HG03103 (cell line): Measurements from ENCODE around the gene KRT84.
"Not testable (repeated sequence)": the region's sequence is repeated elsewhere in the genome, so short reads cannot be mapped to it uniquely, and the experiment has no call there.

Experiments used
- ATAC-seq: cut with Tn5 transposase; IDR thresholded peaks from one replicate; pipeline ENCODE4 v1.9.1; 2021; ENCODE audit warnings: low read depth; ENCODE audit not compliant: unreplicated experiment

KRT84 gene

DNA sequence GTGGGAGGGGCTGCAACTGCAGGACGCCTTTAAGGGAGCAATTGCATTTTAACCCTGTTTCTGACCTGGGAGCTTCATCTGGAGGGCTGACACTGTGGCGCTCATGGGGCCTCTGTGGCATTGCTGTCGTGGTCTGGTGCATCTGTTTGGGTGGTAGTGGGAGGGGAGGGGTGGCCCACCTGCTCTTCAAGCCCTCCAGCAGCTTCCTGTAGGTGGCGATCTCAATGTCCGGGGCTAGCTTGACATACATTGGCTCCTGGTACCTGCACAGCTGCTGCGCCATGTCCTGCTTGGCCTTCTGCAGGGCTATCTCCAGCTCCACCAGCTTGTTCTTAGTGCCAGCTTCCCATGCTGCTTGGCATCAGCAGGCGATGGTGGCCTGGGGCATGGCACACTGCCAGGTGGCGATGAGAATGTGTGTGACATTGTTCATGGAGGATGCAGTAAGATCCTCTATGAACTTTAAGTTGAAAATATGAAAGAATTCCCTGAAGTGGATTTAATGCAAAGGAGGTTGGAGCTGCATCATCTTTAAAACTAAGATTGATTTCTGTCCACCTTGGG is 28.4 kb upstream of the KRT84 start:
- no peak for ATAC-seq

DNA sequence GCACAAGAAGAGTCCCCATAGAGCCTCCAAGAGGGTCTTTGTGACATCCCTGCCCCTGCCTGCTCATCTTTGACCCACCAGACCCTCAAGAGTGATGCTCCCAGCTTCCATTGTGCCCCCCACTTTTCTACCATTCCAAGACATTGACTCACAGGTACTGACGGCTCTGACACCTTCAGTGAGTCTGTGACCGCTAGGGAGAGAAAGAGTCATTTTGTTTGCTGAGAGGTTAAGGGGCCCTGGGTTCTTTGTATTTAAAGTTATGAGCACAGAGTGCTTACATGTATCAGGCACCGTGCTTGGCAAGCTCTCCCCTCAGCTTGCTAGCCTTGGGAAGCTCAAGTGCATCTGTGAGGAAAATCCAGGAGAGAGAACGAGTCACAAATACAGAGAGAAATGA is 27.8 kb upstream of the KRT84 start:
- ATAC-seq = no peak

DNA sequence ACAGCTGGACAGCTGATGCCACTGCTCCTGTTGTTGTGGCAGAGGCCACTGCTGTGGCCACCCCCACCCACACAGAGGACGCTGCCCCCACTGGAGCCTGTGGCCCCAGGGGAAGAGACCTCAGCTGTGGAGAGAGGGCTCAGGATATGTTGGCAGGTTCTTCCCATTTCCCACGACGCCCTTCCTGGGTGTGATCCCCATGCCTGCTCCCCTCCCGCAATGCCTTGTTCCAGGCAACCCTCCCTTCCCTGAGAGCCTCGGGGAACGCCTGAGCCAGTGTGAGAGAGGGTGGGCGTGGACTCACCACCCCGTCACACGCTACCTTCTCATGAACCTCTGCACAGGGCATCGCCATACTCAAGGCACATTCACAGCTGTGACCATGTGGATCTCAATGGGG is 26.4 kb upstream of the KRT84 start:
- no peak for ATAC-seq

DNA sequence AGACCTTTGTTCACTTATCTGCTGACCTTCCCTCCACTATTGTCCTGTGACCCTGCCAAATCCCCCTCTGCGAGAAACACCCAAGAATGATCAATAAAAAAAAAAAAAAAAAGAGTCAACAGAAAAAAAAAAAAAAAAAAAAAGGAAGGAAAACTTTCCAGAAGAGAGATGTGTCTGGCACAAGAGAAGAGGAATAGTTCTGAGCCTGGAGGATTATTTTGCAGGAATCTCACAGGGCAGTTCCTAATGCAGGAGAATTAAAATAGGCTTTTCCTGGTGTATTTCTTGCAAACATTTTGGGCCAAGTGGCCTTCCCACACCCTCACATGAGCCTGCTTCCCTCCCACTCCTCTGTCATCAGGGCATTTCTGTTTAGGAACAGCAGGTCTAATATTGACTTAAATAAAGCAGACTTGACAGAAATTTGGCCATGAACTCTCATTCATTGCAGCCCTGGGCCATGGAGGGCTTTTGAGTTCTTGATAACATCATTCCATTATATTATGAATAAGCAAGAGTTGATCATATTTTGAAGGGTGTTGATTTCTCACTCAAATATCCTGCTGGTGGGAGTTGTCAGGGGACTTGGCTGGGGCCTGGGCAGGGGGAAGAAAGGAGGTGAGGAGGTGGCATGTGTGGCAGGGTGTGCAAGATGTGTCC is 25.3 kb upstream of the KRT84 start:
- ATAC-seq = not testable (repeated sequence)

DNA sequence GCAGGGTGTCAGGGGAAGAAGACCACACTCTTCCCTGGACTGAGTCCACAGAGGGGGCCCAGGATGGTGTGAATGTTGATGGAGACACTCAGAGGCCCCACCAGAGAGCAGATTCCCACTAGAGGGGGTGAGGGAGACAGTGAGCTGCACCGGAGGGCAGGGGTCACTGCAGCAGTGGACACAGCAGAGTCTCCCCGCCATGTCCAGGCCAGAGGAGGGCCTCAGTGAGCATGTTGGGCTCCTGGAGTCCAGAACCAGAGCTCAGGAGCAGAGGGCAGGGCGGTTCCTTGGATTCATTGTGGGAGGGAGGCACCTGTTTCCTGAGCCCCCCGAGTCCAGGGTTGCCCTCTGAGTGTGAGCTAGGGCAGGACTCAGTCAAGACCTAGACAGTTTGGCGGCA is 22.5 kb upstream of the KRT84 start:
- no peak for ATAC-seq

DNA sequence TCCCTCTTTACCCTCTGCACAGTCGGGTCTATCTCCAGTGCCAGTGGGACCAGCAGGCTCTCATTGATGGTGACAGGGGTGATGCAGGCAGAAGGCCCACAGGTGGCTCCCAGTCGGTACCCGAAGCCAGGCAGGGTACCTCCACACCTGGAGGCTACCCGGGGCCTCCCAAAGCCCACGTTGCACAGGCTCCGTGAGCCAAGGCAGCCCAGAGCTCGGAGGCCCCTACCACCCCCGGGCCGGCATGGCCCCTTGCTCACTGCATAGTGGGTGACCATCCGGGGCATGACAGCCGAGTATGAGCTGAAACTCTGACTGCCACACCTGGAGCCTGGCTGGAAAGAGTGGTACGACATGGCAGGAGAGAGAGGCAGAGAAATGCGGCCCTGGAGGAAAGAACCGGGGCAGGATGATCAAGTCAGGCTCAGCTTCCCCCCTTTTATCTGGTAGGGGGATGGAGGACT is 20.5 kb upstream of the KRT84 start, which contains the start of gene KRT82:
Gene KRT82, minus strand, starts transcription at position 414 of the 464 bp plus-strand sequence. Its CDS starts 58 bp downstream, at position 356.
- ATAC-seq = no peak

DNA sequence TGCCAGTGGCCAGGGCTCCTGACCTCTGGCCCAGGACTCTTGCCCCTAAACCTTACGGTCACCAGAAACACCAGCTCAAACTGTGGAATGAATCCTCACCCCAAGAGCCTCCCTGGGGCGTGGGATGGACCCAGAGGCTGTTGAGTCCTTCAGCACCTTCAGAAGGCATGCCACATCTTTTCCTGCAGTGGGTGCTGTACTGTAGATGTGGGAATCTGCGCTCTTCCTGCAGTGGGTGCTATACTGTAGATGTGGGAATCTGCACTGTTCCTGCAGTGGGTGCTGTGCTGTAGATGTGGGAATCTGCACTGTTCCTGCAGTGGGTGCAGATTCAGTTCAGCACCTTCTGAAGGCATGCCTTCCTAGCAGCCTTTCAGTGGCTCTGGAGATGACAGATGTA is 19.5 kb upstream of the KRT84 start:
- no peak for ATAC-seq

DNA sequence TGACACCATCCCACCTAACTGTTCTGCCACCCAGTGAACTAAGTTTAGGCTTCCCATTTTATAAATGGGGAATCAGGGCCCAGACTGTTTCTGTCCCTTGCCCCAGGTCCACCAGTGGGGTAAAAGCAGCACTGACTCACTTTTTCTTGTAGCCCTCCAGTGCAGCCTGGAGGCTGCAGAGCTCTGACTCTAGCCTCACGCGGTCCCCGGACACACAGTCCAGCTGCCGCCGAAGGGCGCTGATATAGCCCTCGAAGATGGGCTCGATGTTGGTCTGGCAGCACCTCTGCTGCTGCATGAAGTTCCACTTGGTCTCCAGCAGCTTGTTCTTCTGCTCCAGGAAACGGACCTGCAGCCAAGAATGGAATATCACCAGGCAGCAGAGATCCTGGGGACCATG is 18.1 kb upstream of the KRT84 start:
- no peak for ATAC-seq

DNA sequence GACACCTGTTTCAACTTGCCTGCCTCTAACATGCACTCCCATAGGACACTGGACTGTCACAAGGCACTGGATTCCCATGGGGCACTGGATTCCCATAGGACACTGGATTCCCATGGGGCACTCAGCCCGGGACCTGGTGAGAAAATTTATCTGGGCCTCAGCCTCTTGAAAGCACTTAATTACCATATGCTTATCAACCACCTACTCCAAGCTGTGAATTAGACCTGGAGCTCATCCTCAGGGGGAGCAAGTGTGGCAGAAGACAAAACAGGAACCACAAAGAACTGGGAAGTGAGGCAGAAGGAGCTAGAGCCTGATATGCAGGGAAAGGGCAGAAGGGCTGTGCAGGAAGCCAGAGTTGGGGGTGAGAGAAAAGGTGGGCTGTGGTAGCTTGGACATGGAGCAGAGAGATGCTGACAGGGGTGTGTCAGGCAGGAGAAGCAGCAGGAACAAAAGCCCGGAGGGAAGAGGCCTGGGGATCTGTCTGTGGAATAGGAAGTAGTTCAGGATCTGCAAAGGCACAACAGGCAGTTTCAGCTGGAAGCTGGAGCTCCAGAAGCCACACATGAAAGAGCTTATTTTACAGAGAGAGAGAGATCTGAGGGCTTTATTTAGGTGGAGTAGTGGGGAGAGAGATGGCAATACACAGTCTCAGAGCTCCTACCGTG is 17.6 kb upstream of the KRT84 start:
- no peak for ATAC-seq

DNA sequence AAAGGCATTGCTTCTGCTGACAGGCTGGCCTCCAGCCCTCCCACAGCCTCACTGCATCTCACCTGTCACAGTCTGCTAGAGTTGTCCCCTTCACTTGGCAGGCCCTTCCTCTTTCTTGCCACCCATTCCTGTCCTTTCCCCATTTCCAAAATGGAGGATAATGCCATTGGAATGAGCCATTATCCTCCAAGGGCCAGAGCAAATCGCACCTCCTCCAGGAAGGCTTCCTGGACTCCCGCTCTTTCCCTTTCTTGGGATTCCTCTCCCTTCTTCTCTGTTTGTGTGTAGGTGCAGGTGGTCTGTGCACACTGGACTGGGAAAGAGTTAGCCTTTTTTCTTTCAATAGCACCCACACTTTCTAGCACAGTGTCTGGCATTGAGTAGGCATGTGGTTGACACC is 16.9 kb upstream of the KRT84 start:
- ATAC-seq = no peak

DNA sequence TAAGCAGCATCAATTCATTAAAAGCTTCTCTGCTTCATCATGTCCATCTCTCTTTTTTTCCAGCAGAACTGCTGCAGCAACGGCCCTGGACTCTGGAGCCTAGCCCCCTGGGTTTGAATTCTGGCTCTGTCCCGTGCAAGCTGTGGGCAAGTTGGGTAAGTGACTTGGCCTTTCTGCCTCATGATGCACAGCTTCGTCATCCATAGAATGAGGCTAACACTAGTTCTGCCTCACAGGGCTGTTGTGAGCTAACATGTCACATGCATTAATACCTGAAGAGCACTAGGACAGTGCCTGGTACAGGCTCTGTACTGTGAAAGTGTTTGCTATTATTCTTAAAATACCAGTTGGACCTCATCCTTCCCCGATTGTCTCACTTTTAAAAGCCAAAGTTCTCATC is 16.5 kb upstream of the KRT84 start:
- no peak for ATAC-seq

DNA sequence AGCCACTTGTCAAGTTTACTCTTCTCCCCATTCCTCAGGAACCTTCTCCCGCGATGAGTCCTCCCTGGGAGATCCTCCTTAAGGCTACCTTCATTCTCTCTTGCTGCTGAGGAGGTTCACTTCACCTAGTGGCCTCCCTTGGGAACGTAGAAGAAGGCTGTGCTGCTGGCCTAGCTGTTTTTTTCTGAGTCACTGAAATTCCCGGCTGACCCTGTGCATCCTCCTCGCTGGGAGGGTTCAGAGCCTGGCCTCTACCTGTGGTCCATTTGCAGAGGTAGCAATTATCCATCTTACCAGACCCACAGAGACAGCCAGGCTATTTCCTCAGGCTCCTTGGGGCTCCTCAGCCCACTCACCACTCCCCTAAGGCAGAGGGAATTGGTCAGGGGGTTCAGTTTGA is 16.1 kb upstream of the KRT84 start:
- ATAC-seq = no peak

DNA sequence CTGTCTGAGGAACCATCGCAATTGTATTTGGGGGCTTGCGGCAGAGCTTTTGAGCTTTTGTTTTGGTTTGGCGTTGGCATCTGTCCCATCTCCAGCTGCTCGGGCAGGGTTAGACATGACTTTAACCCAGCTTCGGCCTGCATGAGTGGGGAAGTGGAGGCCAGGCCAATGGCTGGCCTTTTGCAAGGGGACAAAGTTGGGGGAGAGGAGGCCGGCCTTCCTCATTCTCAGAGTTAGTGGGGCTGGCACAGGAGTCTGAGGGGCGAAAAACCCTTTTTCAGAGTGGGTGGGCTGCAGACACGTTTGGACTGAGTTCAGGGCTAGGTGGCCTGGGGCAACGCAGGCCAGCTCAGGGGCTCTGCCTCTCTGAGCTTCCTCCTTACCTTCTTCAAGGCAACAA is 15.5 kb upstream of the KRT84 start:
- ATAC-seq = no peak

DNA sequence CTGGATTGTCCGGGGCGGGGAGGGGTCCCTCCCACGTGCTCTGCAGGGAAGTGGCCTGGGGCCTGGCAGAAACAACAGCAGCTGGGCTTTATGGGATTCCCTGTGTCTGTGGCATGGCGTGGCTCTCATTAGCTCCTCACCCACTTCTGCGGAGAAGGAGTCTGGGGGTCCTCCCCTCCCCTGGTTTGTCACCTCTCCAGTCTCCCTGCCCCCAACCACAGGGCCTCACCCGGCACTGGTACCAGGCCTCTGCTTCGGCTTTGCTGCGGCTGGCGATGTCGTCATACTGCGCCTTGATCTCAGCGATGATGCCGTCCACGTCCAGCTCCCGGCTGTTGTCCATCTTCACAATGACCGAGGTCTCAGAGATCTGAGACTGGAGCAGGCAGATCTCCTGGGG is 14.3 kb upstream of the KRT84 start:
- no peak for ATAC-seq

DNA sequence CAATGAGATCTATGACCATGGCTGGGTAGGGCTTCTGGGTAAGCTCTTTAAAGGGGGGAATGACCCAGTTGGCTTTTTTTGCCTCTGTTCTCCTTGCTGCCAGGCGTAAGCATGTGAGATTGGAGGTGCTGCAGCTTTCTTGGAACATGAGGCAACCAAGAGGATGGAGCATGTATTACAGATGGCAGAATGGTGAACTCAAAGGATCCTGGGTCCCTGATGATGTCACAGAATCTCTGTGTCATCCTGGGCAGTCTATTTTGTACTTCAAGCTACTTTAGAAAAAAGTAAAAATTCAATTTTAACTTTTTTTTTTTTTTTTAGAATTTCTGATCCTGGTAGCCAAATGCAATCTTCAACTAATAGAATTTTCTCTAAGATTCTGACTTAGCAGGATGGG is 12.7 kb upstream of the KRT84 start:
- no peak for ATAC-seq

DNA sequence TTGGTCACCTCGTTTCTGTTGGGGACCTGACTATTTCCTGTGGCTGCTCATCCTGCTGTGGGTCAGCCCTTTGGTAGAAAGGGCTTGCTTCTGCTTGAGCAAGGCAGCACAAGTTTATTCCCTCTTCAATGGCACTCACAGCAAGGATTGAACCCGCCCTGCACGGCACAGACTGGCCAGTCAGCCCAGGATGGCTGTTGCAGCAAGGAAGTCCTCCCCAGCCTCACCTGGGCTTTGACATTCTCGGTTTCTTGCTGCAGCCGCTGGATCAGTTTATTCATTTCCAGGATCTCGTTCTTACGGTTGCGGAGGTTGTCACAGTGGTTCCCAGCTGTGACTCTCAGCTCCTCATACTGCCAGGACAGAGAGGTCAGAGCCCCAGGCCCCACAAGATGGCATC is 11.2 kb upstream of the KRT84 start:
- no peak for ATAC-seq

DNA sequence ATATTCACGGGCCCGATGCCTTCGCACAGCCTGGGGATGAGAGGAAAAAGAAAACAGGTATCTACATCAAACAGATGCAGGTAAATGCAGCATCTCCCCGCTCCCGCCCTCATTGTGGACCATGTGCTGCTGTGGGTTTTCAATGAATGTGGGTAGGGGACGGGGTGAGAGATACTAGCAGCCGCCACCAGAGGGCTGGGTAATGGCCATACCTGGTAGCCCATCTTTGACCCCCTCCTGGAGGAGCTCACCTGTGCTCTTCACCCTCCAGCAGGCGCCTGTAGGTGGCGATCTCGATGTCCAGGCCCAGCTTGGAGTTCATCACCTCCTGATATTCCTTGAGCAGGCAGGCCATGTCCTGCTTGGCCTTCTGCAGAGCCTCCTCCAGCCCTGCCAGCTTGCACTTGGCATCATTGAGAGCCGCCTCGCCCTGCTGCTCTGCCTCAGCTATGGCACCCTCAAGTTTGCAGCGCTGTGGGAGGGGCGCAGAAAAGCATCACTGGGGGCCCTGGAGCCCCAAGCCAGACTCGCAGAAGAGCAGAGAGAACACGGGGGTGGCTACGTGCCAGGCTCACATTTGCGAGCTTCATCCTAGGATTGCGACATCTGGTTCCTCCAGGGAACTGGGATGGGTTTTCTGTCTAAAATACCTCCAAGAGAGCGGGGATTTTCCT is 10.4 kb upstream of the KRT84 start:
- no peak for ATAC-seq

DNA sequence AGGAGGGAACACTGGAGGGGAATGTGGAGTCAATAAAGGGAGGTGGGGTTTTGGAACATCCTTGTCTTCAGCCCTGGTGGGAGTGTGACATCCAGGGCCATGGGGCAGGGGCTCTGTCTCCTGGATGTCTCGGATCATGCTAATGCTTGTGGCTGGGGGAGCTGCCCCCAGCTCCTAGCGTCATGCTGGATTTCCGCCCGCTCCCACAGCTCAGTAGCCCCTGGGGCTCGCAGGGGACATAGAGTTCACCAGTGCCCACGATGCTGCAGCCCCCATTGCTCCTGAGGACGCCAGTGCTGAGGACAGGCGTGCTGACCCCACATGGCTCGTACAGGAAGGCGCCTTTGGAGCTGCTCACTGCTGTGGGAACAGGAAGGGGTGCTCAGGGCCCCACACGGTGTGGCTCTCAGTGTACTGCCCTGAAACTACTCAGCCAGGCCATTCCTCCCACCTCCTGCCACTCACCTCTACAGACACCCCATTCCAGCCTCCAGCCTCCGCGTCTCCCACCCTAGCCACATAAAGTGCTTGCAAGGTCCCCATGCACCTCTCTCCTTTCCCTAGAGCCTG is 9.5 kb upstream of the KRT84 start:
- ATAC-seq = no peak

DNA sequence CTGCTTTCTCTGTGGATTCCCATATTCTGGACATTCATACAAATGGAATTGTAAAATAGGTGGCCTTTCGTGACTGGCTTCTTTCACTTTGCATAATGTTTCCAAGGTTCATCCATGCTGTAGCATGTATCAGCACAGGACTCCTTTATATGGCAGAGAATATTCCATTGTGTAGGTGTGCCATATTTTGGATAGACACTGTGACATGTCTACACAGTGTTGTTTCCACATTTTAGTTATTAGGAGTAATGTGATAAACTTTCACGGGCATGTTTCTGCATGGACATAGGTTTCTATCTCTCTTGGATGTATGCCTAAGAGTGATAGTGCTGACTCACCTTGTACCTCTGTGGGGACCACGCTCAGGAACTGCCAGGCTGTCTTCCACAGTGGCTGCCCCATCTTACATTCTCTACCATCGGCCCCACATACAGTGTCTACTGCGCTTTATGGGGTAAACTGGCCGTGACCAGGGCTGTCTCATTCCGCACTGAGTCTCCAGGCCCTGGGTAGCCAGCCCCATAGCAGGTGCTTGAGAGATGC is 7.1 kb upstream of the KRT84 start:
- ATAC-seq = no peak

DNA sequence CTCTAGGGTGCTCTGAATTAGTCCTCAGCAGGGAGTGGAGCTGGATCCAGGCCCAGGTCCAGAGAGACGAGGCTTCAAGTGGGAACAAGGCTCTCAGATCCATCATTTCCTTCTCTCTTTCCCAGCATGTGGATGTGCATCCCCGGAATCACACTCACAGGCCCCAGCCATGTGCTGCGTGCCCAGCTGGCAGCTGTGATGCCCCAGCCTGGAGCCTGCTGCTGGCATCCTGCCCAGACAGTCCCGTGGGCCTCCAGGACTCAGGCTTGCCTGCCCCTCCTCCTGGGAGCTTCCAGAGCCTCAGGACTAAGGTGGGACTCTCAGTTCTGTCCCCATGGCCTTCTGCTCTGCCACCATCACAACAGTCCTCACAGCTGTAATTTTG is 6.2 kb upstream of the KRT84 start:
- ATAC-seq = no peak
